ENCODE results near the gene TDRD1. TPM values are rescaled to one million over a fixed set of nuclear protein-coding genes. Genes with fewer than 3 reads are reported as not detected.

TDRD1 gene
- total and polyA plus RNA-seq, 4 donors, result 0.01 to 0.17 (median 0.07) TPM

- Histone ChIP-seq H3K36me3 (ENCODE audit: control insufficient read depth in 4 of 4, insufficient read depth in 3 of 4, low read depth in 1 of 4, low read length in 3 of 4) (no peaks in the 10 kb centered on the region), H3K9me3 (ENCODE audit: control insufficient read depth in 4 of 4, low read length in 3 of 4) (no peaks in the 10 kb centered on the region), H3K4me3 (ENCODE audit: low read depth in 1 of 3, low read length in 3 of 3) (no peak overlapping the region), H3K27me3 (ENCODE audit: control insufficient read depth in 4 of 4, insufficient read depth in 4 of 4, low read length in 3 of 4) (peaks cover 0 to 12% (median 6%) of the 10 kb centered on the region in 4 donors), H3K4me1 (ENCODE audit: control insufficient read depth in 4 of 4, insufficient read depth in 4 of 4, low read length in 3 of 4) (peaks cover 5 to 11% (median 6%) of the 10 kb centered on the region in 4 donors), H3K9ac (ENCODE audit: low read depth in 1 of 2, low read length in 2 of 2) (no peak overlapping the region), H3K27ac (ENCODE audit: low read depth in 1 of 2, low read length in 2 of 2) (no peak overlapping the region)
- 66% methylated on average over 9 of the region's 9 CpGs for WGBS
- TF ChIP-seq ATF3 (IDR thresholded peaks at IDR 0.05) (no peak), RAD21 (IDR thresholded peaks at IDR 0.05) (no peak), EGR1 (IDR thresholded peaks at IDR 0.05; ENCODE audit: low read depth in 2 of 2) (no peak), CTCF (IDR thresholded peaks at IDR 0.05; ENCODE audit: low read depth, low read length, missing input control) (no peak), HNF4G (IDR thresholded peaks at IDR 0.05) (no peak), TAF1 (conservative IDR thresholded peaks at IDR 0.05) (no peak), SP1 (IDR thresholded peaks at IDR 0.05) (no peak), NR2F2 (IDR thresholded peaks at IDR 0.05) (no peak), YY1 (IDR thresholded peaks at IDR 0.05) (no peak), MAX (IDR thresholded peaks at IDR 0.05) (no peak), FOXA1 (IDR thresholded peaks at IDR 0.05) (no peak), GABPA (IDR thresholded peaks at IDR 0.05 in 1 of 2, conservative IDR thresholded peaks at IDR 0.05 in 1 of 2) (no peak), JUND (IDR thresholded peaks at IDR 0.05) (no peak), RXRA (IDR thresholded peaks at IDR 0.05) (no peak), REST (IDR thresholded peaks at IDR 0.05) (no peak), HNF4A (conservative IDR thresholded peaks at IDR 0.05) (no peak), ZBTB33 (IDR thresholded peaks at IDR 0.05) (no peak), FOXA2 (IDR thresholded peaks at IDR 0.05) (no peak)
- DNase-seq (ENCODE audit: low spot score), result no peak
Measured at GRCh38 chr10:114243661-114244060, 64.5 kb downstream of the TDRD1 start.
